HL-60 (cell line): ENCODE data around the gene TLX3.

Experiments
- GABPA ChIP-seq: IDR thresholded peaks from 2 replicates; pipeline ENCODE4 v1.6.1; 2012; ENCODE audit warnings: low read depth
- SPI1 ChIP-seq: IDR thresholded peaks from 2 replicates; pipeline ENCODE4 v1.6.1; 2012; ENCODE audit warnings: low read depth, mild to moderate bottlenecking, borderline replicate concordance
- TF ChIP-seq, protein P1 (sequence below): IDR thresholded peaks from one replicate; pipeline ENCODE4 v1.5.1; 2011; ENCODE audit warnings: low read length, control low read depth, inconsistent platforms; ENCODE audit not compliant: insufficient read depth

DNA sequence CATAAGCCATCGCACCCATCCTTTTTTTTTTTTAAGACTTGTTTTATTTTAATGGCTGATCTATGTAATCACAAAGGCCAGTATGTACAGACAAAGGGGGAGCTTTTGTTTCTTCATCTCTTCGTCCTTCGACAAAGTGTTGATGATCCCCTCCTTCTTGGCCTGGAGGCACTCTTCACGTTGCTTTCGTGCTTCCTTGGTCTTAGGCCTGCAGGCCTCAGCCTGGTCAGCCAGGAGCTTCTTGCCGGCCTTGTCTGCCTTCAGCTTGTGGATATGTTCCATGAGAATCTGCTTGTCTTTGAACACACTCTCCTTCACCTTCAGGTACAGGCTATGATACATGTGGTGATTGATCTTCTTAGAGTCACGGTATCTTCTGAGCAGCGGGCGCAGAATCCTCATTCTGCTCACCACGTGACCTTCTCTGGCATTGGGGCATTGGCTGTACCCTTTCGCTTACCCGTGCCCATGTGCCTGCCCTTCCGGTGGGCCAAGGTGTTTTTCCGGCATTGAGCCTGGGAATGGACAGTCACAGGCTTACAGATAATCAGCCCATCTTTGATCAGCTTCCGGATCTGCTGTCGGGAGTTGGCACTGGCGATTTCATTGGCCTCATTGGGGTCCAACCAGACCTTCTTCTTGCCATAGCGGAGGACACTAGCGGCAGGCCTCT, 36.0 kb downstream of the TLX3 start:
- TF ChIP-seq GABPA (no peak), SPI1 (no peak)
- TF ChIP-seq, protein P1, sequence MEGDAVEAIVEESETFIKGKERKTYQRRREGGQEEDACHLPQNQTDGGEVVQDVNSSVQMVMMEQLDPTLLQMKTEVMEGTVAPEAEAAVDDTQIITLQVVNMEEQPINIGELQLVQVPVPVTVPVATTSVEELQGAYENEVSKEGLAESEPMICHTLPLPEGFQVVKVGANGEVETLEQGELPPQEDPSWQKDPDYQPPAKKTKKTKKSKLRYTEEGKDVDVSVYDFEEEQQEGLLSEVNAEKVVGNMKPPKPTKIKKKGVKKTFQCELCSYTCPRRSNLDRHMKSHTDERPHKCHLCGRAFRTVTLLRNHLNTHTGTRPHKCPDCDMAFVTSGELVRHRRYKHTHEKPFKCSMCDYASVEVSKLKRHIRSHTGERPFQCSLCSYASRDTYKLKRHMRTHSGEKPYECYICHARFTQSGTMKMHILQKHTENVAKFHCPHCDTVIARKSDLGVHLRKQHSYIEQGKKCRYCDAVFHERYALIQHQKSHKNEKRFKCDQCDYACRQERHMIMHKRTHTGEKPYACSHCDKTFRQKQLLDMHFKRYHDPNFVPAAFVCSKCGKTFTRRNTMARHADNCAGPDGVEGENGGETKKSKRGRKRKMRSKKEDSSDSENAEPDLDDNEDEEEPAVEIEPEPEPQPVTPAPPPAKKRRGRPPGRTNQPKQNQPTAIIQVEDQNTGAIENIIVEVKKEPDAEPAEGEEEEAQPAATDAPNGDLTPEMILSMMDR = no peak
